ENCODE data around the gene HOXA9.
A peak's percentile ranks its signal among the peaks of the same experiment; 100 is the strongest.

The HOXA9 gene

DNA sequence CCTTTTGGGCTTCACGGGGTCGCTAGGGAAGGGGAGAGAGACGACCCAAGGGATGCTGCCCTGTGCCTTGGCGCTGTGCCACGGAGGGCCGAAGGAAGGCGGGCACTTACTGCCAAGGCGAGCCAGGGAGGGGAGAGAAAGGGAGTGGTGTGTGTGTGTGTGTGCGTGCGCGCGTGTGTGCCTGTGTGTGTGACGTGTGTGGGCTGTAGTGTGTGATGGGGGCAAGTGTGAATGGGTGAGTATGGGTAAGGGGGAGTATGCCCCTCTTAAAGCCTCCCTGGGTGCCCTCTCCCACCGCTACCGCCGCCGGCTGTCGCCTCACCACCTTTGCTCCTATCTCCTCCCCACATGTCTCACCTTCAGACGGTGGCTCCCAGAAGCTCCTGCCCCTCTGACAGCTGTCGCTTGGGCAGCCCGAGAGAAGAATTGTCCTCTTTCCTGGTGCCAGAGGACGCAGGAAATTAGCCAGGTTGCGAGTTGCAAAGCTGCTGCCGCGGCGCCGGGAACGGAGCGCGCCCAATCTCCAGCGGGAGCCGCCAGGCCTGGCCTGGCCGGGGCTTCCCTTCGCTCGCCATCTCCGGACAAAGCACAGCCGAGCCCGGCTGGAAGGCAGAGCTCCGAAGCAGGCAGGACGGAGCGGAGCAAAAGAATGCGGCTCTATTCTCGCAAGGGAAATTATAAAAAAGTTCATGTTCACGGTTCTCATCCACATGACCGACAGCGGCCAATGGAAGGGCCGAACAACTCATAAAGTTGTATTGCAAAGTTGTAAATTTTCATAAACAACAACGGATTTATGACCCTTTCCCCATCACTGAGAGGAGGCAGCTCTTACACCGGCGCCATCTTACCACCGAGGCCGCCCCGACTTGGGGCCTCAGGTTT is 13.2 kb downstream of the HOXA9 start, which contains the start of gene HOXA3:
Gene HOXA3, minus strand, starts transcription at position 653 of the 885 bp plus-strand sequence. CDS start 41,943 bp downstream, outside the sequence.
- DNase-seq, result no peak

GRCh38 chr7:27151341-27151930 is 13.9 kb downstream of the HOXA9 start:
- no peak for DNase-seq

- peak; percentile 77 for DNase-seq
These were observed 14.6 kb downstream of the HOXA9 start for GRCh38 chr7:27150568-27151340.

- DNase-seq, result no peak
These were observed 15.3 kb downstream of the HOXA9 start for GRCh38 chr7:27149842-27150567.

DNA sequence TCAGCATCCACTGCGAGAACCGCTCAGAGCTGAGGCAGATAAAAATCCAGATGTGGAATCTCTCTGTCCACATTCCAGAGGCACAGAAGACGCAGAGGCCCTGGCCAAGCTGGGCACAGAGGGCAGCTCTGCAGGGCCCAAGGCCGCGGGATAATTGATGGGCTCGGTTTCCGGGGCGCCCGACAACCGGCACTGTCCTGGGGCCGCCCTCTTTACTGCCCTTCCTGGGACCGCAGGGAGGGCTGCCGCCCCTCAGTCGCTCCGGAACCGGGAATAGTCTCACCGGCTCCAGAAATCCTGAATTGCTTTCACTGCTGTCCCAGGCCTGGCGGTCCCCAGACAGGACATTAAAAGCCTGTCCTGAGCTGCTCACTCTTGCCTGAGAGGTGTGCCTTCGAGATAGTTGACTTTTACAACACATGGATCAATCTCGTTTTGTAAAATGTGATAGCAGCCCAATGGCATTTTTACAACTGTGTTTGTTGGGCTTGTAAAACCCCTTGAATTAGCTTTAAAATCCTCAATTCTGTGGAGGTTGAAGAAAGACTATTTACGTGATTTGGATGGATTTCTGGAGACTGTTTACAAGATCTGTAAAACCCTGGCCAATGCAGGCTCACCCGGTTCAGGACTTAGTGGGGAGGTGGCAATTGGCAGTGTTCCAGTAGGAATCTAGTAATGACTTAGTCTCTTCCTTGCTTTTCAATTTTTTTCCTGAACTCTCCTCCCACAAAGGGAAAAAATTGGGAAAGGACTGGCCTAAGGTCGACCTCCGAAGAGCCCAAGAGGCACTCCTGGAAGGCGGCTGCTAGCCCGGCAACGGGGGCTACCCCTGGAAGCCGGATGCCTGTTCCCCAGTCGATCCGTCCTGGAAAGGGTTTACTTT is 16.3 kb downstream of the HOXA9 start:
- no peak for DNase-seq

GRCh38 chr7:27148031-27148755 is 17.1 kb downstream of the HOXA9 start:
- no peak for DNase-seq

DNA sequence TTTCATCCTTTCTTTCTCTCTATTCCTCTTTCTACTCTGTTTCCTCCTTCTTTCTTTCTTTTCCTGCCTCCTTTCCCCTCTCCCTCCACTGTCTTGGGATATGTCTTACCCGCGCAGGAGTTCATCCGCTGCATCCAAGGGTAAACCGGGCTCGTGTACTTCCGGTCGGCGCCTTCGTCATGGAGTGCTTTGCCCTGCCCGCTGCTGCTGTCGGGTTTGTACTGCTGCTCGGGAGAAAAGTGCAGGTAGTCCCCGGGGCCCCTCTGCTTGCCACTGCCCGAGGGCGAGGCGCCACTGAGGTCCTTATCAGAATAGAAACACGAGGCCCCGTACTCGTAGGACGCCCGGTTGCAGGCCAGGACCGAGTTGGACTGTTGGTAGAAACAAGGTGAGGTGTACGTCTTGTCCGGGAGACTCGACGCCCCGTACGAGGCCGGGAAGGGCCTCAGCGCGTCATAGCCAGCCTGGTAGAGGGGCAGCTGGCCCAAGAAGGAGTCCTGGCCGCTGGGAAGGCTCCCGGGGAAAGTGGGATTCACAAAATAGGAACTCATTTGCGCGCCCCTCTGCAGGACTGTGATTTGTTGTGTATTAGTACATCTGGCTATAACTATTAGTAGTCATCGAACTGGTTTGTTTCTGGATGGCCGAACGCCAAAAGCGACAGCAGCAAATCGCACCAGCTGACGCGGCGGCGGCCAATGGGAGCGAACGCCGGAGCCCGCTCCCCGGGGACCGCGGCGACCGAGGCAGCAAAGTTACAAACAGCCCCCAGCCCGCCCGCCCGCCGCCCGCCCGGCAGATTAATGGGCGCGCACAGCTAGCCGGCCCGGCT is 17.9 kb downstream of the HOXA9 start, which contains the start of gene HOXA6:
Gene HOXA6, minus strand, starts transcription at position 576 of the 832 bp plus-strand sequence. Its CDS starts 25 bp downstream, at position 551.
- no peak for DNase-seq

DNA sequence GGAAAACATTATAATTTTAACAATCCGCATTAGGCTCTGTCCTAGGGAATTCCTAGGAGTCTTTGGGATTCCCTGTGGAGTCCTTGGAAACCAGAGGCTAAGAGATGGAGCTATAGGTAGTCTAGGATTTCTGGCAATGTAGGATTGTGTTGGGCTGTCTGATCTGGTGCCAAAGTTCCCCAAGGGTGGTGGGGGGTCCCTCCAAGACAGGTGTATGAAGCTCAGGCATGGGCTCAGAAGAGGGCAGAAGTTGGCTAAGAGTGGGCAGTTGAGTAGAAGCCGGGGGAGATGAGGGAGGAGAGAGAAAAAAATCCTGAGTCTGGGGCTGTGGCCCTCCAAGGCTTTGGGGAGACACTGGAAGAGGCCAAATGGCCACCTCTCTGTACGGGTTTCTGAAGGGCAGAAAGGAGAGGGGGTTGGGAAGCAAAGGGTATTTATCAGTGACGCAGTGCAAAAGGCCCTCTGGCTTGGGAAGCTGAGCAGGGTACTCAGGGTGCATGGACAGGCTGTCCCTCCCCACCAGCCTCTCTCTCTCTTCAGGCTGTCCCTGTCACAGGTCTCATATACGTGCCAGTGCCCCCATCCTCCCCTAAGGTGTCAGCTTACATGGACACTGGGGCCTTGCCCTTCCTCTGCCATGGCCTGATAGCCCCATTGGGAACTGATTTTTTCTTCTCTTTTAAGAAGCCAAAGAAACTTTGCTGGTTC is 18.7 kb downstream of the HOXA9 start:
- no peak for DNase-seq

GRCh38 chr7:27145914-27146412 is 19.4 kb downstream of the HOXA9 start:
- DNase-seq, result no peak

DNA sequence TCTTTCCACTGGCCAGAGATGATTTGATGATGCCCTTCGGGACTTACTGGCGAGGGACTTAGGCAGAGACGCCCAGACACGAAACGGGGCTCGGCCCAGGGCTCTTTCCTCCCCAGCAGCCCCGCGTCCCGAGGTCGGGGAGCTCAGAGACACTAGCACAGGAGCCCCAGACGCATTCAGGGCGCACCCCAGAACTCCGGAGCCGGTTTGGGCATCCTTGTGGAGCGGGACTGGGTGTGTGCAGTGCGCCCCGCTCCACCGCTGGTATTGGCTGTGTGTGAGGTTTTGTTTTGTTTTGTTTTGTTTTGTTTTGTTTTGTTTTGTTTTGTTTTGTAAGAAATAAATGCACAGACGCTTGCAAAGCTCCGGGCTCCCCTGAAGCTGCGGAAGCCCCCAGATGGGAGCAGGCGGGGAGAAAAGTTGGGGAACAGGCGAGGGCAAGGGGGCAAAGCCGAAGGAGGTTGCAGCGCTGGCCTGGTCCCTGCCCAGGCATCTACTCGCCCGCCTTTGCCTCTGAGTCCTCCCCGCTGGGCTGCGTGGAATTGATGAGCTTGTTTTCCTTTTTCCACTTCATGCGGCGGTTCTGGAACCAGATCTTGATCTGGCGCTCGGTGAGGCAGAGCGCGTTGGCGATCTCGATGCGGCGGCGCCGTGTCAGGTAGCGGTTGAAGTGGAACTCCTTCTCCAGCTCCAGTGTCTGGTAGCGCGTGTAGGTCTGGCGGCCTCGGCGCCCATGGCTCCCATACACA is 20.0 kb downstream of the HOXA9 start:
- DNase-seq, result no peak

DNA sequence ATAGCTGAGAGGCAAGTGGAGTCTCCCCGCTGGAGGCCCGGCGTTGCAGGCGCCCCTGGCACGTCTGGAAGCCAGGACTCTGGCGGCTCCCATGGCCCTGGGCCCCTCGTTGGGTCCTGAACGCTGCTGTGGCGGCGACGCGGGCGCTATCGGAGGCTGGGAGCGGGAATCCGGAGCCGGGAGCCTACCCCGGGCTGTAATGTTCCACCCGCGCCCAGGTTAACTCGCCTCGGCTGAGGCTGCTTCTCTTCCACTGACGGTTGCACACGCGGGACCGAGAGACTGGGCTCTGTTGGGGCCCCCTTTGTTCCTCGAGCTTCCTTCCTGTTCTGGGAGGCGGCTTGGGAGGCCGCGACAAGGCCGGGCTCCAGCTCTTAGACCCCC is 20.6 kb downstream of the HOXA9 start:
- no peak for DNase-seq

- DNase-seq, result no peak
These were observed 21.2 kb downstream of the HOXA9 start for GRCh38 chr7:27143950-27144780.

- peak; percentile 66 for DNase-seq
These were observed 22.1 kb downstream of the HOXA9 start, which contains the start of gene HOXA5 for GRCh38 chr7:27143023-27143949. TSS of gene HOXA5 (minus strand) at chr7:27143681. CDS start at chr7:27143607, 74 bp downstream.

GRCh38 chr7:27142580-27143022 is 22.7 kb downstream of the HOXA9 start:
- DNase-seq, result no peak

GRCh38 chr7:27141923-27142579 is 23.3 kb downstream of the HOXA9 start:
- DNase-seq, result no peak

Measured in NCI-H2227 treated with DMSO at 0.1 percent for 48 hours (cell line).